H1 (cell line): ENCODE results near the gene RAB3IL1.

Source experiments
- CTCF ChIP-seq, 3 experiments: IDR thresholded peaks; 1 replicate in 2 of 3; 2 replicates in 1 of 3; pipeline versions ENCODE4 v1.5.1 to v1.6.1; 2011; ENCODE audit warnings: low read length in 3 of 3, mild to moderate bottlenecking in 3 of 3, inconsistent platforms in 2 of 3, low read depth in 1 of 3, moderate library complexity in 1 of 3; ENCODE audit not compliant: insufficient read depth in 1 of 3; ENCODE audit errors: control extremely low read depth in 1 of 3
- GTF2F1 ChIP-seq: IDR thresholded peaks from 2 replicates; pipeline ENCODE4 v1.6.1; 2012; ENCODE audit warnings: low read depth, low read length, improper control_type of control experiment, borderline replicate concordance
- POLR2A ChIP-seq, 2 experiments: IDR thresholded peaks; 1 replicate in 1 of 2; 2 replicates in 1 of 2; pipeline ENCODE4 v1.6.1; 2011; ENCODE audit warnings: low read depth in 2 of 2, low read length in 2 of 2, mild to moderate bottlenecking in 2 of 2; ENCODE audit errors: control extremely low read depth in 1 of 2
- RAD21 ChIP-seq, 2 experiments: IDR thresholded peaks in 1 of 2; conservative IDR thresholded peaks in 1 of 2; 2 replicates each; pipeline ENCODE4 v1.6.1; 2011; ENCODE audit warnings: low read depth in 2 of 2, low read length in 2 of 2, improper control_type of control experiment in 1 of 2, inconsistent platforms in 1 of 2, mild to moderate bottlenecking in 1 of 2, moderate library complexity in 1 of 2
- SP2 ChIP-seq: IDR thresholded peaks from 2 replicates; pipeline ENCODE4 v1.6.1; 2012; ENCODE audit warnings: mild to moderate bottlenecking, low read length, inconsistent platforms
- SP4 ChIP-seq: IDR thresholded peaks from 2 replicates; pipeline ENCODE4 v1.6.1; 2012; ENCODE audit warnings: low read length, inconsistent platforms
- TCF12 ChIP-seq: IDR thresholded peaks from 2 replicates; pipeline ENCODE4 v1.6.1; 2011; ENCODE audit warnings: low read depth, mild to moderate bottlenecking, low read length

GRCh38 chr11:61870541-61871031 is 46.8 kb downstream of the RAB3IL1 start:
- TF ChIP-seq SP4 (no peak), TCF12 (no peak), SP2 (no peak), POLR2A (IDR thresholded peaks at IDR 0.05; ENCODE audit: control extremely low read depth in 1 of 2, low read depth in 2 of 2, low read length in 2 of 2) (no peak), CTCF (IDR thresholded peaks at IDR 0.05; ENCODE audit: control extremely low read depth in 1 of 3, insufficient read depth in 1 of 3, low read depth in 1 of 3, low read length in 3 of 3) (no peak), GTF2F1 (no peak), RAD21 (IDR thresholded peaks at IDR 0.05 in 1 of 2, conservative IDR thresholded peaks at IDR 0.05 in 1 of 2; ENCODE audit: low read depth in 2 of 2, low read length in 2 of 2) (no peak)
